Effector memory CD4-positive, alpha-beta T cell (primary cell): ENCODE data around the gene STMN3.

ENCODE experiments used
- DNase-seq, 3 donors: peaks; one replicate each; pipeline ENCODE4 v3.0.0-alpha.2; 2020
- H3K27ac ChIP-seq: 2 replicates; pipeline ENCODE4 v1.7.0; 2013; ENCODE audit warnings: mild to moderate bottlenecking, low read length, moderate library complexity; ENCODE audit not compliant: insufficient read depth, poor library complexity, severe bottlenecking
- H3K27me3 ChIP-seq: replicated peaks from 2 replicates; pipeline ENCODE4 v1.7.0; 2013; ENCODE audit warnings: mild to moderate bottlenecking, low read length; ENCODE audit not compliant: insufficient read depth, control insufficient read depth, poor library complexity, severe bottlenecking
- H3K36me3 ChIP-seq: 2 replicates; pipeline ENCODE4 v1.7.0; 2013; ENCODE audit warnings: mild to moderate bottlenecking, low read length, moderate library complexity; ENCODE audit not compliant: control insufficient read depth, insufficient read depth
- H3K4me1 ChIP-seq: 2 replicates; pipeline ENCODE4 v1.7.0; 2013; ENCODE audit warnings: low read length, mild to moderate bottlenecking; ENCODE audit not compliant: control insufficient read depth, insufficient read depth, poor library complexity, severe bottlenecking
- H3K4me3 ChIP-seq: 2 replicates; pipeline ENCODE4 v1.7.0; 2013; ENCODE audit warnings: low read length, low read depth, mild to moderate bottlenecking; ENCODE audit not compliant: insufficient read depth, poor library complexity, severe bottlenecking
- H3K9me3 ChIP-seq: 2 replicates; pipeline ENCODE4 v1.7.0; 2013; ENCODE audit warnings: mild to moderate bottlenecking, low read length, moderate library complexity; ENCODE audit not compliant: control insufficient read depth

STMN3 gene

GRCh38 chr20:63685269-63686026 is 32.2 kb upstream of the STMN3 start:
- Histone ChIP-seq H3K36me3 (no peaks in the 10 kb centered on the region), H3K4me3 (no peak overlapping the region), H3K9me3 (no peaks in the 10 kb centered on the region), H3K27me3 (no peaks in the 10 kb centered on the region), H3K27ac (no peak overlapping the region), H3K4me1 (peaks cover 15% of the 10 kb centered on the region)
- no peak for DNase-seq

GRCh38 chr20:63682384-63683139 is 29.3 kb upstream of the STMN3 start:
- Histone ChIP-seq H3K27me3 (no peaks in the 10 kb centered on the region), H3K4me1 (peaks cover 11% of the 10 kb centered on the region), H3K36me3 (no peaks in the 10 kb centered on the region), H3K4me3 (no peak overlapping the region), H3K9me3 (no peaks in the 10 kb centered on the region), H3K27ac (no peak overlapping the region)
- no peak for DNase-seq

GRCh38 chr20:63681609-63682142 is 28.5 kb upstream of the STMN3 start:
- H3K27ac ChIP-seq = no peak overlapping the region
- no peak for DNase-seq

GRCh38 chr20:63680857-63681608 is 27.8 kb upstream of the STMN3 start:
- H3K36me3 ChIP-seq = no peaks in the 10 kb centered on the region
- DNase-seq = no peak
- no peak overlapping the region for H3K27ac ChIP-seq
- H3K4me1 ChIP-seq = no peaks in the 10 kb centered on the region
- no peak overlapping the region for H3K4me3 ChIP-seq
- no peaks in the 10 kb centered on the region for H3K9me3 ChIP-seq
- H3K27me3 ChIP-seq = no peaks in the 10 kb centered on the region

More at GRCh38 chr20:63681609-63682142, 28.5 kb upstream of the STMN3 start:
- H3K27me3 ChIP-seq = no peaks in the 10 kb centered on the region
- no peak overlapping the region for H3K4me3 ChIP-seq
- H3K9me3 ChIP-seq = no peaks in the 10 kb centered on the region
- peaks cover 2% of the 10 kb centered on the region for H3K4me1 ChIP-seq
- no peaks in the 10 kb centered on the region for H3K36me3 ChIP-seq

DNA sequence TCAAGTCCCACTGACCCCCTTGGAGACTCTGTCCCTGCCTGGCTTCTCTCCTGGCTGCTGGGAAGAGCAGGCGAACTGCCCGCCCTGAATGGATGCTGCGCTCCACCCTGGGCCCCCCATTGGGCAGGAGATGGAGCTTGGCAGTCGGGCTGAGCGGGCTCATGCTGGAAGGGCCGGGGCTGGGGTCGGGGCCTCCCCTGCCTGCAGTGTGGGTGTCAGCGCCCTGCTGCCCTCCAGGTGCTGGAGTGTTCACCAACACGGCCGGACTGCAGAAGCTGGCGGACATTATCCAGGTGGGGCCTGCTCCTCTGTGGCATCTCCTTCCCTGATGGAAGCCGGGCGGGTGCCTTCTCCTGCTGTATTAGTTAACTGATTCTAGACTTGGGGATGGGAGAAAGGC is 27.2 kb upstream of the STMN3 start:
- H3K9me3 ChIP-seq = no peaks in the 10 kb centered on the region
- no peak overlapping the region for H3K27ac ChIP-seq
- H3K4me1 ChIP-seq = no peaks in the 10 kb centered on the region
- DNase-seq = no peak
- H3K36me3 ChIP-seq = no peaks in the 10 kb centered on the region
- no peaks in the 10 kb centered on the region for H3K27me3 ChIP-seq
- no peak overlapping the region for H3K4me3 ChIP-seq

DNA sequence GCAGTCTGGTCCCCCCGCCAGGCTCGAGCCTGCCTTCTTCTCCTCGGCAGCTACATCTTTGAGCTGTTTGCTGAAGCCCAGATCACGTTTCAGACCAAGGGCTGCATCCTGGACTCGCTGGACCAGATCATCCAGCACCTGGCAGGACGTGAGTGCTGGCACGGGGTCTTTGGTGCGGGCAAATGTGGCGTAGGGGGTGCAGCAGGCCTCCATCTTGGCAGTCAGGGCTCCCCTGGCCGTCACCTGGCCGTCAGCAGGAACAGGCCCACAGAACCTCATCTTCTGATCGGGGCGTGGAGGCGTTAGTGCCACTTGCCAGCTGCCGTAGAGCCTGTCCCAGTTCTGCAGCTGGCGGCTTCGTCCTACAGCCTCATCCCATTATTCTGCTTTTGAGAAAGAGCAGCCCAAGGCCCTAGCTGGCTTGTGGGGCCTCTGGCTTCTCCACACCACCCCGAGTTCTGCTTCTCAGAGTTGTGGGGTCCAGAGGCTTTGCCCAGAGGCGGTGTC is 26.6 kb upstream of the STMN3 start:
- Histone ChIP-seq H3K27ac (no peak overlapping the region), H3K27me3 (no peaks in the 10 kb centered on the region), H3K4me3 (no peak overlapping the region), H3K9me3 (no peaks in the 10 kb centered on the region), H3K36me3 (no peaks in the 10 kb centered on the region), H3K4me1 (no peaks in the 10 kb centered on the region)
- no peak for DNase-seq

- no peak overlapping the region for H3K4me3 ChIP-seq
- no peak overlapping the region for H3K27ac ChIP-seq
- H3K27me3 ChIP-seq = no peaks in the 10 kb centered on the region
- H3K4me1 ChIP-seq = no peaks in the 10 kb centered on the region
- DNase-seq = no peak
- no peaks in the 10 kb centered on the region for H3K36me3 ChIP-seq
- no peaks in the 10 kb centered on the region for H3K9me3 ChIP-seq
Measured at GRCh38 chr20:63678667-63679465, 25.6 kb upstream of the STMN3 start.

DNA sequence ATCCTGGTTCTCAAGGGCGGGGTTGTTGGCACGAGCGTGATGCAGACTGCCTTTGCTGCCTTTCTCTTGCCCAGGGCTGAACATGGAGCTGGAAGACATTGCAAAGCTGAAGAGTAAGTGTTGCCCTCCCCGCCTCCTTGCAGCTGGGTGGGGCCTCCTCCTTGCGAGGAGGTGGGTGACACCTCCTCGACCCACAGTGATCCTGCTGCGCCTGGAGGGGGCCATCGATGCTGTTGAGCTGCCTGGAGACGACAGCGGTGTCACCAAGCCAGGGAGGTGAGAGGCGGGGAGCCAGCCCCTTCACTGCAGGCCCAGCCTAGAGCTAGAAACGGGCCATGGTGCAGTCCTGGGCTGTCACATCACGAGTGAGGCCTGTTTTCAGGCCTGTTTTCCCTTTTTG is 24.8 kb upstream of the STMN3 start:
- no peaks in the 10 kb centered on the region for H3K27me3 ChIP-seq
- no peak overlapping the region for H3K4me3 ChIP-seq
- H3K27ac ChIP-seq = no peak overlapping the region
- H3K9me3 ChIP-seq = no peaks in the 10 kb centered on the region
- no peaks in the 10 kb centered on the region for H3K36me3 ChIP-seq
- DNase-seq = no peak
- no peaks in the 10 kb centered on the region for H3K4me1 ChIP-seq

GRCh38 chr20:63675681-63676368 is 22.6 kb upstream of the STMN3 start:
- Histone ChIP-seq H3K27me3 (no peaks in the 10 kb centered on the region), H3K27ac (no peak overlapping the region), H3K9me3 (no peaks in the 10 kb centered on the region), H3K4me3 (no peak overlapping the region), H3K36me3 (no peaks in the 10 kb centered on the region), H3K4me1 (no peaks in the 10 kb centered on the region)
- no peak for DNase-seq
